Stimulated activated CD8-positive, alpha-beta memory T cell treated with anti-CD3 and anti-CD28 coated beads, Interleukin-2, amount 100 ng/mL, for 48 hours (primary cell): ENCODE results near the gene KIF22.
"Not testable (repeated sequence)": the region's sequence is repeated elsewhere in the genome, so short reads cannot be mapped to it uniquely, and the experiment has no call there.

Source experiments
- DNase-seq, 2 donors: peaks; one replicate each; pipeline ENCODE4 v3.0.0-alpha.2; 2020; ENCODE audit warnings: low read depth in 2 of 2

The KIF22 gene

DNA sequence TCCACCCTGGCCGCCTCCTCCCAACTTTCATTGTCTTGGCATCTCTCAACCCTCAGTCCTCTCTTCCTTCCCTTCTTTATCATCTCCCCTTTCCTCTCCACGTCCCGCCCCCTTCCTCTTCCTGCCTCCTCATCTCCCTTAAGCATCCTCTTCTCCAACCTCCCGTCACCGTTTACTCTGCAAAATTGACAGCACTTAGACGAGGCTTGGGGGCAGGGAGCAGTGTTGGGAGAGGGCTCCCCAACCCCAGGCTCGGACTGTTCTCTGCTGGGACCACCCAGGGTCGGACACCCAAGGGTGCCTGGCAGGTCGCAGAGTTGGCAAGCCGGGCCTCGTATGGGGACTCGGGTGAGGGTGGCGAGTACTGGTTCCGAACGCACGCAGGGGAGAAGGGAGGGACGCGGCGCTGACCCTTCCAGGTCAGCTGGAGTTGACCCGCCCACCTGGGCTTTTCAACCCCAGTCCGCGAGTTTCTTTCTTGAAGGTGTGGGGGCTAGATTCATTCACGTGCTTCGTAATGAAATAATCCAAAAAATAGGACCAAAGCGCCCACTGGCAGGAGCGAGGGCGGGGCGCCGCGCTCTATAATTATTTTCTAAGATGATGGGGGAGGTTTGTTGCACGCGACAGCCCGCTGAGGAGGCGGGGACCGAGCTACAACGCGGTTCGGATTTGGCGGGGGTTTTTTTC is 24.6 kb downstream of the KIF22 start:
- no peak for DNase-seq

- DNase-seq, result peak; percentile 95 to 97
Observed at GRCh38 chr16:29815793-29816693, 25.5 kb downstream of the KIF22 start, which contains the start of gene PAGR1. Gene PAGR1, plus strand, starts transcription at chr16:29816152. Its CDS starts 374 bp downstream, at chr16:29816526.

GRCh38 chr16:29816694-29817441 is 26.3 kb downstream of the KIF22 start:
- DNase-seq, result peak in 1 of 2 donors; percentile 60

- DNase-seq, result no peak
Observed at GRCh38 chr16:29818082-29818481, 27.5 kb downstream of the KIF22 start.

DNA sequence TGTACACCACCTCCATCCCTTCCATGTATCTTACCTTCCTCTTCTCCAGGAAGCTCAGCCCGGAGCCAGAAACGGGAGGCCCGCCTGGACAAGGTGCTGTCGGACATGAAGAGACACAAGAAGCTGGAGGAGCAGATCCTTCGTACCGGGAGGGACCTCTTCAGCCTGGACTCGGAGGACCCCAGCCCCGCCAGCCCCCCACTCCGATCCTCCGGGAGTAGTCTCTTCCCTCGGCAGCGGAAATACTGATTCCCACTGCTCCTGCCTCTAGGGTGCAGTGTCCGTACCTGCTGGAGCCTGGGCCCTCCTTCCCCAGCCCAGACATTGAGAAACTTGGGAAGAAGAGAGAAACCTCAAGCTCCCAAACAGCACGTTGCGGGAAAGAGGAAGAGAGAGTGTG is 29.0 kb downstream of the KIF22 start:
- DNase-seq, result no peak

GRCh38 chr16:29820271-29820701 is 29.7 kb downstream of the KIF22 start, which contains the start of gene MVP:
Gene MVP, plus strand, starts transcription at chr16:29820462. Its CDS starts 10,088 bp downstream, at chr16:29830550.
- peak in 1 of 2 donors; percentile 50 for DNase-seq

DNA sequence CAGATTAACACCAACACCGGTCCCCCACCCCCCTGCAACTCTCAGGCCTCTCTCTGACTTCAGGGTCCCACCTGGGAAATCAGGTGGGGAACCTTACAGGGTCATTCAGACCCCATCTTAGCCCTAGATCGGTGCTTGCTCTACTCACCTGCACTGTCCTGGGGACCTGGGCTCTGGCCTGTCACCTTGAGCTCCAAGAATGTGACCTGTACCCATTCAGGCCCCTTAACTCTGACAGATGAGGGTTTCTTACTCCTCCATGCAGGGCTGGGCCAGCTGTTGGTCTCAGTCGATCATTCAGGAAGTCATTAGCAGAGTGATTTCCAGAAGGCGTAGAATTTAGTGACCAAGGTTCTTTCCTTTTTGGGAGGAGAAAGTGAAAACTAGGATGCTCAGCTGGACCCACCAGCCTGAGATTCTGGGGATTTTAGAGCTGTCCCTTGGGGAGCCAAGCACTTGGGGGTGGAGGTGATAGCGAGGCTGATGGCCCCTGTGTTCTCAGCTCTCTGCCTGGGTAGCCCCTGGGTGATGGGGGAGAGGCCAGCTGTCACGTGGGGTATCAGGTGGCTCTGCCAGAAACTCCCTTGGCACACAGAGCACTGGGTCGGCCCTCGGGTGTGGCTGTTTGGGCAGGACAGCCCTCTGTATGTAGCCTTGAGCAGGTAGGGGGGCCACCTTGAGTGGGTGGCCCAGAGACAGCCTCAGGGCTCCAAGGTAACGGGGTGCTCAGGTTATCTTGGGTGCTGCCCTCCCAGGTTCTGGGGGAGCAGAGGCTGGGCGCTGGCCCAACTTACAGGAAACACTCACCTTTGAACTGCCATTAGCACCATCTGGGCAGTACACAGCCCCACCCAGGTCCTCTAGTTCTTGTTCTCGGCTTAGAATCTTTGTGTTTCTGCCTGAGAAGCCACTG is 30.4 kb downstream of the KIF22 start:
- peak in 1 of 2 donors; percentile 52 for DNase-seq

GRCh38 chr16:29821643-29822115 is 31.1 kb downstream of the KIF22 start:
- no peak for DNase-seq

DNA sequence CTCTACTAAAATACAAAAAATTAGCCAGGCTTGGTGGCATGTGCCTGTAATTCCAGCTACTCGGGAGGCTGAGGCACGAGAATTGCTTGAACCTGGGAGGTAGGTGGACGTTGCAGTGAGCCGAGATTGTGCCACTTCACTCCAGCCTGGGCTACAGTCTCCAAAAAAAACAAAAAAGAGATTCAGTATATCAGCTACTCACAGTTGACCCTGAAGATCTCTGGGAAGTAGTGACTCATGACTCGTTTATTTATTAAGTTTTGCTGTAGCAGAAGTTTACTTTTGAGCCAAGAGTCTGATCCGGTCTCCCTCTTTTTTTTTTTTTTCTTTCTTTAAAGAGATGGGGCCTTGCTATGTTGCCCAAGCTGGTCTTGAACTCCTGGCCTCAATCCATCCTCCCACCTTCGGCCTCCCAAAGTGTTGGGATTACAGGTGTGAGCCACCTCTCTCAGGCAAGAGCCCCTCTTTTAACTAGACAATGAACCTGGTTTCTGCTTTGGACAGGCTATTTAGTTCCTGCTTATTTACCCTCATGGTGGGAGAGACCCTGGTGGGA is 34.1 kb downstream of the KIF22 start:
- DNase-seq, result no peak

GRCh38 chr16:29825145-29826044 is 34.8 kb downstream of the KIF22 start:
- DNase-seq, result no peak

GRCh38 chr16:29826342-29826695 is 35.8 kb downstream of the KIF22 start:
- no peak for DNase-seq

GRCh38 chr16:29830774-29831173 is 40.2 kb downstream of the KIF22 start:
- no peak for DNase-seq

GRCh38 chr16:29831490-29831889 is 40.9 kb downstream of the KIF22 start:
- DNase-seq, result no peak

DNA sequence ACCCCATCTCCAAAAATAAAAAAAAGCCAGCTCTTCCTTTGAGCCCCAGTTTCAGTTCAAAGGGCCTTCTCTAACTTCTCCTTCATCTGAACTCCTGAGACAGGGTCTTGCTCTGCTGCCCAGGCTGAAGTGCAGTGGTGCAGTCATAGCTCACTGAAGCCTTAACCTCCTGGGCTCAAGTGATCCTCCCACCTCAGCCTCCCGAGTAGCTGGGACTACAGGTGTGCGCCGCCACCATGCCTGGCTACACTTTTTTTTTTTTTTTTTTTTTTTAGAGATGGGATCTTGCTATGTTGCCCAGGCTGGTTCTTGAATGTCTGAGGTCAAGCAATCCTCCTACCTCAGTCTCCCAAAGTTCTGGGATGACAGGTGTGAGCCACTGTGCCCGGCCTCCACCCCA is 42.7 kb downstream of the KIF22 start:
- DNase-seq, result not testable (repeated sequence)

GRCh38 chr16:29834079-29834478 is 43.5 kb downstream of the KIF22 start:
- no peak for DNase-seq

DNA sequence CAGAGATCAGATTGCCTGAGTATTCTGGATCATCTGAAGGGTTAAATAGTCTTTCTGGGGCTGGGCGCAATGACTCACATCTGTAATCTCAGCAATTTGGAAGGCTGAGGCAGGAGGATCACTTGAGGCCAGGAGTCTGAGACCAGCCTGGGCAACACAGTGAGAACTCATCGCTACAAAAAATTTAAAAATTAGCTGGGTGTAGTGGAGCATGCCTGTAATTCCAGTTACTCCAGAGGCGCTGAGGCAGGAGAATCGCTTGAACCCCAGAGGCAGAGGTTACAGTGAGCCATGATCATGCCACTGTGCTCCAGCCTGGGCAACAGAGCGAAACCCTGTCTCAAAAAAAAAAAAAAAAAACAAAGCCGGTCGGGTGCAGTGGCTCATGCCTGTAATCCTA is 45.4 kb downstream of the KIF22 start:
- no peak for DNase-seq

DNA sequence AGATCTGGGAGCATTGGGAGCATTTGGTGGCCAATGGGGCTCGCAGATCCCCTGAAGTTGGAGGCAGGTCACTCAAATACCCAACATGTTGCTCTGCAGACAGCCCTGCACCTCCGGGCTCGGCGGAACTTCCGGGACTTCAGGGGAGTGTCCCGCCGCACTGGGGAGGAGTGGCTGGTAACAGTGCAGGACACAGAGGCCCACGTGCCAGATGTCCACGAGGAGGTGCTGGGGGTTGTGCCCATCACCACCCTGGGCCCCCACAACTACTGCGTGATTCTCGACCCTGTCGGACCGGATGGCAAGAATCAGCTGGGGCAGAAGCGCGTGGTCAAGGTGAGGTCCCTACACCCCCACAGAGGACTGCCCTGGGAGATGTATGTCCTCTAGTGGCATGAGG is 46.1 kb downstream of the KIF22 start:
- no peak for DNase-seq

DNA sequence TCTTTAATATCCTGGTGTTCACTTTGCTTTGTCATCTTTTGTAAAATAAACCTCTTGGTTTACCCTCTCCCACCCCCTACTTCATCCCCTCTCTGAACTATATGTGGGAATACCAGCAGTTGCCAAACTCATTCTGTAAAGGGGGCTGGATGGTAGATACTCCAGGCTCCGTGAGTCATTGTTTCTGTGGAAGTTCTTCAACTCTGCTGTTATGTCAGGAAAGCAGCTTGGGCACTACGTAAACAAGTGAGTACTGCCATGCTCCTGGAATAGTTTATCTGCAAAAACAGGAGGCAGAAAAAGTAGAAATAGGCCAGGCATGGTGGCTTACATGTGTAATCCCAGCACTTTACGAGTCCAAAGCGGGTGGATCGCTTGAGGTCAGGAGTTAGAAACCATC is 47.3 kb downstream of the KIF22 start:
- no peak for DNase-seq

- no peak for DNase-seq
Observed at GRCh38 chr16:29839822-29840221, 49.3 kb downstream of the KIF22 start.

DNA sequence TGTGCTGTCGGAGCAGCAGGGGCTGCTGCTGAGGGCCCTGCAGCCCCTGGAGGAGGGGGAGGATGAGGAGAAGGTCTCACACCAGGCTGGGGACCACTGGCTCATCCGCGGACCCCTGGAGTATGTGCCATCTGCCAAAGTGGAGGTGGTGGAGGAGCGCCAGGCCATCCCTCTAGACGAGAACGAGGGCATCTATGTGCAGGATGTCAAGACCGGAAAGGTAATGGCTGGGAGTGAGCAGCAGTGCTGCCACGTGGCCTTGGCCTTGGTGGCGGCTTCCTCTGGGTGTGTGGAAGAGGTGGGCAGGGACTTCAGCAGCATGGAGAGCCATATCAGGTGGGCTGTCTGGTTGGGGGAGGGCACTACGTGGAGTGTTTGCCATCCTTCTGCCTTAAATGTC is 49.7 kb downstream of the KIF22 start:
- no peak for DNase-seq
